ENCODE data around the gene ITGB4. TPM values are rescaled to one million over a fixed set of nuclear protein-coding genes. Genes with fewer than 3 reads are reported as not detected.

ITGB4 gene
- total RNA-seq, 1 experiment from 2014 or later: 5.3 TPM

DNA sequence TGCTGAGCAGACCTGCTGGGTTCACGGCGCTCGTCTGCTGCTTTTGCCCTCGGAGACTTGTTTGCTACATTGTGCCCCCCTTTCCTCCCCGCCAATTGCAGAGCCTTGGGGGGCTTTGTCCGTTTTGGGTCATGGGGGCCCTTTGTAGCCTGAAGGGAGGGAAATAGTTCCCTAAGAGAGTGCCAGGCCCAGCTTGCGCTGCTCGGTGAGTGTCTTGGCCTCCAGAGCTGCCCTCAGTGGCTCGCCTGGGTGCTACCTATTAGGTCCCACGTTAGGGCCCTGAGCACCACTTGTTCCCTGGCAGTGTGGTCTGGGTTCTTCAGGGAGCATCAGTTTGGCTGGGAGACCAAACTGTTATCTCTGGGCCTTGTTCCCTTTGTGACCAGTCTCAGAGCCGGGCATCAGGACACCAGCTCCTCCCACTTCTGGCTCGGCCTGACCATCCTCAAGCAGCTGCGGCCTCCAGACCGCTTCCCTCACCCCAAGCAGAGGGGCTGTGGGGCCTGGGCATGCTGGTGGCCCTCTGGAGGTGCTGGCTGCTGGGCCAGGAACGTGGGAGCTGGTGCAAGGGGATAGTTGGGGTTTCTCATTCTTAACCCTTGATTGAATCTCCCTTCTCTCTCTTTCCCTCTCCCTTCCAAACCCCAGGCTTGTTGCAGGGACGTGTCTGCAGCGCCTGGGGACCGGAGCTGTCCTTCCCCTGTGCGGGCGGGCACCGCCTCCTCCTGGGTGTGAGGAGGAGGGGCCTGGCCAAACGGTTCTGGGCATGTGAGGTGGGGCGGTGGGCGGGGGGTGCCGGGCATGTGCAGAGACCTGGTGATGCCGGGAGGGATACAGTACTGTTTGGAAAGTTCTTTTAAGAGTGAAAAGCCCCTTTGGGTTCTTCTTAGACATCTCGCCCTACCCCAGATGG is 16.0 kb upstream of the ITGB4 start:
- Histone ChIP-seq H2BK120ac (ENCODE audit: low read depth, low read length, poor library complexity, severe bottlenecking) (no peak overlapping the region), H3K4me1 (ENCODE audit: insufficient read depth, low read length) (no peaks in the 10 kb centered on the region), H2BK12ac (ENCODE audit: insufficient read length, low read depth, low read length) (no peak overlapping the region), H2BK15ac (ENCODE audit: low read depth, low read length) (no peak overlapping the region), H3K79me2 (ENCODE audit: insufficient read depth, low read length) (no peaks in the 10 kb centered on the region), H4K5ac (ENCODE audit: insufficient read length, low read depth, low read length) (no peak overlapping the region), H3K27me3 (ENCODE audit: insufficient read depth, low read length) (no peaks in the 10 kb centered on the region), H3K27ac (ENCODE audit: insufficient read length, low read depth, low read length) (no peak overlapping the region), H3K14ac (ENCODE audit: insufficient read depth, low read length) (no peak overlapping the region), H3K9ac (ENCODE audit: extremely low read depth, insufficient read length, low read length) (no peak overlapping the region), H4K8ac (replicated peaks; ENCODE audit: insufficient read length, low read depth, low read length) (no peak overlapping the region), H3K79me1 (ENCODE audit: insufficient read depth, low read depth, low read length, poor library complexity, severe bottlenecking) (no peaks in the 10 kb centered on the region), H4K20me1 (ENCODE audit: control insufficient read depth, insufficient read depth, insufficient read length) (no peaks in the 10 kb centered on the region), H4K91ac (ENCODE audit: insufficient read length, low read depth, low read length) (no peak overlapping the region), H3T11ph (ENCODE audit: low read length) (no peak overlapping the region), H3K18ac (ENCODE audit: insufficient read length, low read depth, low read length) (no peak overlapping the region), H3K9me3 (ENCODE audit: control insufficient read depth, low read depth, low read length) (no peaks in the 10 kb centered on the region), H3K23me2 (ENCODE audit: insufficient read length, low read depth, low read length, poor library complexity, severe bottlenecking) (no peaks in the 10 kb centered on the region), H2AK5ac (ENCODE audit: insufficient read length, low read length) (no peak overlapping the region), H2BK20ac (ENCODE audit: low read depth, low read length, poor library complexity, severe bottlenecking) (no peak overlapping the region), H3K23ac (ENCODE audit: insufficient read length, low read depth, low read length) (no peak overlapping the region), H3K4ac (ENCODE audit: low read depth, low read length) (no peak overlapping the region), H3K4me2 (ENCODE audit: insufficient read depth, insufficient read length, low read length) (no peak overlapping the region), H2AFZ (ENCODE audit: low read length) (no peak overlapping the region), H3K56ac (ENCODE audit: insufficient read length, low read depth, low read length) (no peak overlapping the region), H2BK5ac (ENCODE audit: insufficient read length, low read length) (no peak overlapping the region)
- no peak for DNase-seq
- H3K36me3 Mint-ChIP-seq (ENCODE audit: insufficient read depth in 1 of 3, low read depth in 3 of 3): peaks cover 28 to 84% (median 57%) of the 10 kb centered on the region in 3 experiments
- H3K4me3 Mint-ChIP-seq: no peak overlapping the region
- TF ChIP-seq, protein P1, sequence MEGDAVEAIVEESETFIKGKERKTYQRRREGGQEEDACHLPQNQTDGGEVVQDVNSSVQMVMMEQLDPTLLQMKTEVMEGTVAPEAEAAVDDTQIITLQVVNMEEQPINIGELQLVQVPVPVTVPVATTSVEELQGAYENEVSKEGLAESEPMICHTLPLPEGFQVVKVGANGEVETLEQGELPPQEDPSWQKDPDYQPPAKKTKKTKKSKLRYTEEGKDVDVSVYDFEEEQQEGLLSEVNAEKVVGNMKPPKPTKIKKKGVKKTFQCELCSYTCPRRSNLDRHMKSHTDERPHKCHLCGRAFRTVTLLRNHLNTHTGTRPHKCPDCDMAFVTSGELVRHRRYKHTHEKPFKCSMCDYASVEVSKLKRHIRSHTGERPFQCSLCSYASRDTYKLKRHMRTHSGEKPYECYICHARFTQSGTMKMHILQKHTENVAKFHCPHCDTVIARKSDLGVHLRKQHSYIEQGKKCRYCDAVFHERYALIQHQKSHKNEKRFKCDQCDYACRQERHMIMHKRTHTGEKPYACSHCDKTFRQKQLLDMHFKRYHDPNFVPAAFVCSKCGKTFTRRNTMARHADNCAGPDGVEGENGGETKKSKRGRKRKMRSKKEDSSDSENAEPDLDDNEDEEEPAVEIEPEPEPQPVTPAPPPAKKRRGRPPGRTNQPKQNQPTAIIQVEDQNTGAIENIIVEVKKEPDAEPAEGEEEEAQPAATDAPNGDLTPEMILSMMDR (conservative IDR thresholded peaks at IDR 0.05): no peak
- H3K4me1 Mint-ChIP-seq: no peaks in the 10 kb centered on the region
- H3K9me3 Mint-ChIP-seq: no peaks in the 10 kb centered on the region
- no peak overlapping the region; a peak in 1 of 7 replicates for H3K27ac Mint-ChIP-seq
- H3K27me3 Mint-ChIP-seq (ENCODE audit: low read depth): no peaks in the 10 kb centered on the region
- no CpG with 5 or more reads among the region's 27 CpGs for WGBS (ENCODE audit: extremely low coverage, insufficient read length, low lambda C conversion rate)
